ENCODE results near the gene UBE2M.

- TF ChIP-seq CTCF (conservative IDR thresholded peaks at IDR 0.05; ENCODE audit: low read depth, low read length) (no peak), EZH2 (IDR thresholded peaks at IDR 0.05; ENCODE audit: borderline replicate concordance, low read depth, low read length, poor library complexity, severe bottlenecking) (no peak)
Measured at GRCh38 chr19:58571575-58571947, 13.2 kb upstream of the UBE2M start.
